NCI-H774 (cell line): ENCODE measurements around the gene FBXL19.

ENCODE experiments used
- DNase-seq: peaks from one replicate; lab custom pipeline; 2025; lab: John Stamatoyannopoulos, UW

FBXL19 gene

DNA sequence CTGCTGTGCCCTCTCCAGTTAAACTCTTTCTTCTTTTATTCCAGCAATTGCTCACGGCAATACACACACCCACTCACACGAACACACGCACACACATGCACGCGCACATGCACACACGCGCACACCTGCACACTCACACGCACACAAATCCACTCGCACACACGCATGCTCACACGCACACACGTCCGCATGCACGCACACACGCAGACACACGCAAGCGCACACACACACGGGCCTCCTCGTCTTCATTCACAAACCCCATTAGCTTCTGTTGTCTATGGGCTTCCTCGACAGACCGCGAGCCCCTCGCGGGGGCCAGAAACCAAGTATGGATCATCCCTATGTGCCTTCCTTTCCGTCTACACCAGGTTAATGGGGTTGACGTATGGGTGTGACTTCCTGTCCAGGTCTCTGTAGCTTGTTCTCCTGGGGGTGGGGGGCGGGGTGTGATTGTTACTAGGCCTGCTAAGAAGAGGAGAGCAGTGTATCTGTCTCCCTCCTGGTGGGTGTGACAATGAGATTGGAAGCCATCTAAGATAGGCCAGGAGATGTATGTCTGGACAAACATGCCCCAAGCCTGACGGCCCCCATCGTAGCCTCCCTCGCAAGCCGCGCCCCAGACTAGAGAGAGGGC, 27.6 kb upstream of the FBXL19 start:
- no peak for DNase-seq

DNA sequence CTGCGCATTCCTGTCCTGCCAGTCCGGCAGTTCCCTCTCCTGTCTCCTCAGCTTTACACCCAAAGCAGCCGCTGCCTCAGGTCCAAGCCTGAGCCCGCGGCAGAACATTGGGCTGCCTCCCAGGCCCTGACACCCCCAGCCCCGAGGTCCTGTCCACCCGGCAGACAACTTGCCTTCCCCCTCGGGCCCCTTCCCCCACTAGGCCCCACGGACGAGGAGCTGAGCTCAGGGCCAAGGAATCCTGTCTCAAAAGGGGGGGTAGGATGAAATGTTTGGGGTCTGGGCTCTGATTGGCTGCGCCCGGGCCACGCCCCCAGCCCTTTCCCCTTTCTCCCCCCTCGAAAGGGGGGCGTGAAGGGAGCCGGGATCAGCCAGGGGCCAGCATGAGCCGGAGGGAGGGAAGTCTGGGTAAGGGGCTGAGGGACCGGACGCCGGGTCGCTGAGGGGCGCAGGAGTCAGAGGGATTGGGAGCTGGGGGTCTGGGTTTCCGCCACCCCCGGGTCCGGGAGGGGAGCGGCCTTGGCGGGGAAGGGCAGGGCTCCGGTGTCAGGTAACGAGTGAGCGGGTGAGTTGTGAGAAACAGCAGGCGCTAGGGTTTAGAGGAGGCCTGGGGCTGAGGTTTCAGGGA, 27.0 kb upstream of the FBXL19 start, which contains the start of gene CTF1:
Gene CTF1 (plus strand): TSS at position 354 of the 628 bp plus-strand sequence. CDS start 30 bp downstream, at position 384.
- DNase-seq: peak; percentile 50

DNA sequence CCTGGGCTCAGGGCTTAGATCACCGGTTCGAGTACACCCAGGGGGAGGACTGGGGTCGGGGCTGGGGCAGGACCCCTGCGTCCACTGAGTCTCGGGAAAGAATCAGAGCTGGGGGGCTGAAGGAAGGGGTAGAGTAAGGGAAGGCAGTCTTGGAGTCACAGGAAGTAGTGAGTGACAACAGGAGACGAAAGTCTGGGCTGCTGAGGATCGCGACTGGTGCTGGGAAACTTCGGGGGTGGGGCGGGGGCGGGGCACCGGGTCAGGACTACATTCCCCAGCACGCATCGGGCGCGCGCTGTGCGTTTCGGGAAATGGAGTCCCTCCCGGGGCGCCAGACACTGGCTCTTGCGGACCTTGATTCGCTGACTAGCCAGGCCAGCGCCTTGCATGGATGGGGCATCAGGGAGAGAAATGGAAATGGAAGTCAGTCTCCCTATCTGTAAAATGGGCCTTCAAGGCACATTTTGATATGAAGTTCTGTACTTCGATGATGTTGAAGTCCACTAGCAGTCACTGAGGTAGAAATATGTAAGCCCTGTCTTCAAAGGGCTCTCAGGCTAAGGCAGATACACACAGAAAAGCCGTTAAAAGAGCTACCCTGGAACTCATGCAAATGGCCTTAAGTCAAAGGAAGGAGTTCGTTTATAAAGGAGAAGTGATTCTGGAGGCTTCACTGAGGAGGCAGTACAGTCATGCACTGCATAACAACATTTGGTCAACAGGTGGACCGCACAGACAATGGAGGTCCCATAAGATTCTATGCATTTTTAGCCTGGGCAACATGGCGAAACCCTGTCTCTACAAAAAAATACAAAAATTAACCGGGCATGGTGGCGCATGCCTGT, 26.3 kb upstream of the FBXL19 start:
- DNase-seq: peak; percentile 82

GRCh38 chr16:30899794-30900193, 23.6 kb upstream of the FBXL19 start:
- DNase-seq: no peak

GRCh38 chr16:30900588-30900987, 22.8 kb upstream of the FBXL19 start:
- no peak for DNase-seq

GRCh38 chr16:30901201-30902028, 22.0 kb upstream of the FBXL19 start:
- DNase-seq: no peak

DNA sequence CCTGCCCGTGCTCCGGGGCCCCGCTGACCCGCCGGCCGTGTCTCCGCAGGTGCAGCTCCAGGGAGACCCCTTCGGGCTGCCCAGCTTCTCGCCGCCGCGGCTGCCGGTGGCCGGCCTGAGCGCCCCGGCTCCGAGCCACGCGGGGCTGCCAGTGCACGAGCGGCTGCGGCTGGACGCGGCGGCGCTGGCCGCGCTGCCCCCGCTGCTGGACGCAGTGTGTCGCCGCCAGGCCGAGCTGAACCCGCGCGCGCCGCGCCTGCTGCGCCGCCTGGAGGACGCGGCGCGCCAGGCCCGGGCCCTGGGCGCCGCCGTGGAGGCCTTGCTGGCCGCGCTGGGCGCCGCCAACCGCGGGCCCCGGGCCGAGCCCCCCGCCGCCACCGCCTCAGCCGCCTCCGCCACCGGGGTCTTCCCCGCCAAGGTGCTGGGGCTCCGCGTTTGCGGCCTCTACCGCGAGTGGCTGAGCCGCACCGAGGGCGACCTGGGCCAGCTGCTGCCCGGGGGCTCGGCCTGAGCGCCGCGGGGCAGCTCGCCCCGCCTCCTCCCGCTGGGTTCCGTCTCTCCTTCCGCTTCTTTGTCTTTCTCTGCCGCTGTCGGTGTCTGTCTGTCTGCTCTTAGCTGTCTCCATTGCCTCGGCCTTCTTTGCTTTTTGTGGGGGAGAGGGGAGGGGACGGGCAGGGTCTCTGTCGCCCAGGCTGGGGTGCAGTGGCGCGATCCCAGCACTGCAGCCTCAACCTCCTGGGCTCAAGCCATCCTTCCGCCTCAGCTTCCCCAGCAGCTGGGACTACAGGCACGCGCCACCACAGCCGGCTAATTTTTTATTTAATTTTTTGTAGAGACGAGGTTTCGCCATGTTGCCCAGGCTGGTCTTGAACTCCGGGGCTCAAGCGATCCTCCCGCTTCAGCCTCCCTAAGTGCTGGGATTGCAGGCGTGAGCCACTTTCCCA, 21.1 kb upstream of the FBXL19 start:
- peak; percentile 22 for DNase-seq

GRCh38 chr16:30903002-30903401, 20.4 kb upstream of the FBXL19 start:
- no peak for DNase-seq

GRCh38 chr16:30903596-30903995, 19.8 kb upstream of the FBXL19 start:
- DNase-seq: no peak

GRCh38 chr16:30904114-30904780, 19.1 kb upstream of the FBXL19 start:
- no peak for DNase-seq

GRCh38 chr16:30907064-30907463, 16.3 kb upstream of the FBXL19 start:
- DNase-seq: no peak

DNA sequence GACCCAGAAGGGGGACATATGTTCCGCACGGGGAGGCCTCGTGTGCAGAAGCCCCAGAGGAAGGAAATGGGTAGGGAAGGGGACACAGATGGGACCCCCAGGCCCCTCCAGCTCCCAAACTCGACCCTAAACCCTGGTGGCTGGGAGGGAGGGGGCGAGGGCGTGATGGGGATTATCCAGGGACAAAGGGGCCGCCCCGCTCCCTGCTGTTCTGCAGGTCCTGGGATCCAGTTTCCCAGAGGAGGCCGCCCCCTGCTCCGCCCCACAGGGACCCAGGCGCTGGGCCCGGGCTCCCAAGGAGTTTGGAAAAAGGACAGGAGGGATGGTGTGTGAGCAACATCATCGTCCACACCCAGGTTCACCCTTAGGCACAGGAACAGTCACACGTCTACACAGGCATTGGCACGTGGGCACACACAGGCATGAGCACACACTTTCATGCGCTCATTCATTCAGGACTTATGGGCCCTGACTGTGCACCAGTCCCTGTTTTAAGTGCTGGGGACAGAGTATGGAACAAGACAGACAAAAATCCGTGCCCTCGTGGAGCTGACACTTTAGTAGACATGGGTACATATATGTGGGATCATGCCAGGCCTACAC, 12.8 kb upstream of the FBXL19 start:
- DNase-seq: no peak

DNA sequence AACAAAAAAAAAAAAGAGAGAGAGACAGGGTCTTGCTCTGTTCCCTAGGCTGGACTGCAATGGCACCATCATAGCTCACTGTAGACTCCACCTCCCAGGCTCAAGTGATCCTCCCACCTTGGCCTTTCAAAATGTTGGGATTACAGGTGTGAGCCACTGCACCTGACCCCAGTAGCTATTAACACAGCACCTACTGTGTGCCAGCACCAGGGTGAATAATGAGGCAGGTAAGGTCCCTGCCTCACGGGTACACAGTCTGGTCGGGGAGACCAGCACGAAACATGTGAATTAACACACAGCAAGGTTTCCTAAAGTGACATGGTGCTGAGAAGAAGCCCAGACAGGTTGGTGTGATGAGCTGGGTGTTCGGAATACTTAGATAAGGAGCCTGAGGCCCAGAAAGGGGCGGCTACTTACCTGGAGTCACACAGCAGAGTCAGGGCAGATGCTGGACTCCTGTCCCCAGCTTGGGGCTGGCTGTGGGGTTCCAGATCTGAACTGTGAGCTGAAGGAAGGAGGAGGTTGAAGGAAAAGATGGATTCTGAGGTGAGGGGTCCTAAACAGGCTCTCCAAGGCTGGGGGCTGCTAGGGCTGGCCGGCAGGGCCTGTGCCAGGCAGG, 10.5 kb upstream of the FBXL19 start:
- DNase-seq: no peak

DNA sequence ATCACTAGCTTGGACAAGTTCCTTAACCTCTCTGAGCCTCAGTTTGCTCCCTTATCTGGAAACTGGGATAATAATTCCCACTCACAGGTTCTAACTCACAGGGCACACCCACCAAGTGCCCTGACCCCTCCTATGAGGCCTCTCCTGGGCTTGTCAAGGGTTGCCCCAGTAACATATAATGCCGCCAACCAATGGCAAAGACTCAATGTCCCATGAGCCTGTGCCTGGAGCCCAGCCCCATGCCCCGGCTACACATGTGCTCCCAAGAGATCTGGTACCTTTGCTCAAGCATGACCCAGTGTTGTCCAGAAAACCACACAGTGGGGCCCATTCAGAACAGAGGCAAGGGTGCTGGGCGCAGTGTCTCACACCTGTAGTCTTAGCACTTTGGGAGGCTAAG, 8.5 kb upstream of the FBXL19 start:
- DNase-seq: no peak

- DNase-seq: no peak
These were observed 4.8 kb upstream of the FBXL19 start for GRCh38 chr16:30918614-30919013.

GRCh38 chr16:30920891-30921290, 2.5 kb upstream of the FBXL19 start:
- no peak for DNase-seq

- DNase-seq: no peak
These were observed 2.0 kb upstream of the FBXL19 start for GRCh38 chr16:30921459-30921747.

- peak; percentile 75 for DNase-seq
These were observed 1.5 kb upstream of the FBXL19 start for GRCh38 chr16:30921748-30922419.

DNA sequence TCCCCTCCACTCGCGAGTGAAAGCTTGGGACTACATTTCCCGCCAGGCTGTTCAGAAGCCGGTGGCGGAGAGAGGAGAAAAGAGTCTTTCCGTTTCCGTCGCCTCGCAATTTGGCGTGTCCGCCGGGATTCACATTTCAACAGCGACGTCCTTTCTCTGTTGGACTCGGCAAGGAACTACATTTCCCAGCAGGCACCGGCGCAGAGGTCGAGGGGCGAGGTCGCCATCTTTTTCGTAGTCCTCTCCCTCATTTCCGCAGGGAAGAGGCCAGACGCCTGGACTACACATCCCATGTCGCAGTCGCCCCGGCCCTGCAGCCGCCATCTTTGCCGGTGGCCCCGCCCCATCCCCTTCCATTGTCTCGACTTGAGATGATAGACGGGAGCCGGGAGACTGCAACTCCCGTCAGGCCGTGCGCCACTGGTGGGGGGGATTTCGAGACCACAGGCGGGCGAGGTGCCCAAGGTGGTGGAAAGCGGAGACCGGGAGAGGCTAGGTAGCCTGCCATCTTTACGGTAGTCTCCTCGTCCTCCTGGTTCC, 882 bp upstream of the FBXL19 start:
- DNase-seq: peak; percentile 99
